ENCODE measurements around the gene PHLDB1. TPM values are rescaled to one million over a fixed set of nuclear protein-coding genes. Genes with fewer than 3 reads are reported as not detected.
"Not testable (repeated sequence)": the region's sequence is repeated elsewhere in the genome, so short reads cannot be mapped to it uniquely, and the experiment has no call there.

PHLDB1 gene
- total RNA-seq, 2 donors from 2014 or later = 70.3 to 74.1 TPM

DNA sequence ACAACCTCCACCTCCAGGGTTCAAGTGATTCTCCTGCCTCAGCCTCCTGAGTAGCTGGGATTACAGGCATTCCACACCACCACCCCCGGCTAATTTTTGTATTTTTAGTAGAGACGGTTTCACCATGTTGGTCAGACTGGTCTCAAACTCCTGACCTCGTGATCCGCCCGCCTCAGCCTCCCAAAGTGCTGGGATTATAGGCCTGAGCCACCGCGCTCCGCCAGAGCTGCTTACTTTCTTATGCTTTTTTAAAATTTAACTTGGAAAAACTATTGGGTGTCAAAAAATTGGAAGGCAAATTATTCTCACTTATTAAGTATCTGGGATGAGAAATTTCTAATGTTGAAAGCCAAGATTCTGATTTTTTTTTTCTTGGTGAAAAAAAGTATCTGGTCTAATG lies 3.7 kb upstream of the PHLDB1 start:
- intact Hi-C loops (cut with DNase I, micrococcal nuclease); ATAC-seq; DNase-seq: not testable (repeated sequence)

DNA sequence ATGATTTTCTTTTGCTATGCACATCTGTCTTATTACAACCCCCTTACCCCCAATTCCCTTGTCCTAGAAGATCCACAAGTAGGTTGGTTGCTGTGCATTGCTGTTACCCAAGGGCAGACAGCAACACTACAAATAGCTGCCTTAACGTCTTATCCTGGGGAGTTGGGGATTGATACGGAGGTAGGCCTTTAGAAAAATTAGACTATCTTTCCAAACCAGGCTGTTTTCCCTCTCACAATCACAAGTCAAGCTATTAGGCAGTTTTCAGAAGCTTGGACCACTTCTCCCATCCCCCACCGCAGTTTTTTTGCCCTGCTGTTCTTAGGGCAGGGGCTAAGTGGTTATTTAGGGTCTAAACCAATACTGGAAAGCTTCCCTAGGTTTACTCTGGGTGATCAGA lies 2.8 kb upstream of the PHLDB1 start:
- DNase-seq (no peak), ATAC-seq (no peak)
- intact Hi-C loops (cut with DNase I, micrococcal nuclease) = no loop called here

DNA sequence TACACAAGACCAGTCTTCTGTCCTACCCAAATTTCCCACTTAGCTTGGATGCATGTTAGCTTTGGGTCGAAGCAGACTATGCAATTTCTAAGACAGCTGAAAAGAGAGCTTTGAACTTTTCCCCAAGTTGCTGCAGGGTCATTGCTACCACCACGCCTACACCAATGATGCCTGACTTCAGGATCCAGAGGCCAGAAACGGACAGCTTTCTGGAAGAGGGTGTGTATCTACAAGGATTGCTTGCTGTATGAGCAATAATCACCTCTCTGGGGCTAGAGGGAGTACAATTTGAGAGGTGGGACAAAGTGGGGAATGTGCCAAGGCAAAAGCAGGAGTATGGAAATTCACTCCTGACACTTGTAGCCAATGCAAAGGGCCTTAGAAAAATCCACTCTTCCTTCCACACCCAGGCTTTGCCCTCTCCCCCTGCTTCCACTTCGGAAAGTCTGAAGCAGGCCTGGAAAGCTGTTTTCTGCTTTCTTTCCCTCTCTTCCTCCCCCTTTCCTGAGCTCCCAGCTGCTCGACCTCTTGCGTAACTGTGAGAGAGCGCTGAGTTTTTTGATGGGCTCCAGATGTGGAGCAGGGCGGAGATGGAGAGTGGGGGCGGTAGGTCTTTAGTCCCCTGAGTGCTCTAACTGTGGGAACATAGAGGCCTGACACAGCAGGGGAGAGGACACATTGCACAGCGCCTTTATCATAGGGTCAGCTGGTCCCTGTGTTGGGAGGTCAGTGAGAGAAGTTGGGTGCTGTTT lies 2.1 kb upstream of the PHLDB1 start:
- ATAC-seq (no peak), DNase-seq (peak; percentile 40 to 63)
- intact Hi-C loops (cut with DNase I, micrococcal nuclease) = no loop called here

GRCh38 chr11:118606157-118606843 lies 1.1 kb upstream of the PHLDB1 start:
- DNase-seq (peak in 1 of 2 donors; percentile 27), ATAC-seq (no peak)
- intact Hi-C loops (cut with DNase I, micrococcal nuclease) = no loop called here

- DNase-seq = peak in 1 of 2 donors; percentile 16
- intact Hi-C loops (cut with DNase I, micrococcal nuclease) = no loop called here
- no peak for ATAC-seq
Measured at GRCh38 chr11:118606844-118607228, 579 bp upstream of the PHLDB1 start.

- intact Hi-C loops (cut with DNase I, micrococcal nuclease) = no loop called here
- peak; percentile 54 for ATAC-seq
Measured at GRCh38 chr11:118608360-118609227, 1.2 kb downstream of the PHLDB1 start.

GRCh38 chr11:118609380-118610224 lies 2.2 kb downstream of the PHLDB1 start:
- intact Hi-C loops (cut with DNase I, micrococcal nuclease) = no loop called here
- DNase-seq (peak in 1 of 2 donors; percentile 25), ATAC-seq (peak; percentile 15)

More at GRCh38 chr11:118608360-118609227, 1.2 kb downstream of the PHLDB1 start:
- peak; percentile 64 to 71 for DNase-seq

- no peak for ATAC-seq
- intact Hi-C loops (cut with DNase I, micrococcal nuclease) = no loop called here
- no peak for DNase-seq
Measured at GRCh38 chr11:118610225-118610772, 2.9 kb downstream of the PHLDB1 start.

- intact Hi-C loops (cut with DNase I, micrococcal nuclease) = no loop called here
- DNase-seq (peak; percentile 70 to 92), ATAC-seq (peak; percentile 74)
Measured at GRCh38 chr11:118610773-118611432, 3.5 kb downstream of the PHLDB1 start.

- DNase-seq = peak in 1 of 2 donors; percentile 6
- intact Hi-C loops (cut with DNase I, micrococcal nuclease); ATAC-seq: not testable (repeated sequence)
Measured at GRCh38 chr11:118611433-118611795, 4.0 kb downstream of the PHLDB1 start.

DNA sequence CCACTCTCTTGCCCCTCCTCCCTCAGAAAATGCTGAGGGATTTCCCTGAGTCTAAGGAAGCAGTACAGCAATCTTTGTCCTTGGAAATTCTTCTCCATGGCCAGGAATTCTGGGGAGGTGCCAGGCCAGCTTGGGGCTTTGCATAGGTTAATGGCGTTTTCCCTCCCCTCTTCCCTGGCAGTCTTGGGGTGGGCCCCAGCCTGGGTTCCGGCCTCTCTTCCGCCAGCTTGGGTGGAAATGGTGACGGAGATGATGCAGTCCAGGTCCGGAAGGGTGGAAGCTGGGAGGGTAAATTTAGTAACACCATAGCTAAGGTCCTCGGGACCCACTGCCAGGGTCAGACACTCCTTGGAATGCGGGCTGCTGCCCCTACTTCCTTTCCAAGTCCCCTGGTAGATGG lies 5.0 kb downstream of the PHLDB1 start:
- ATAC-seq = no peak
- DNase-seq = peak in 1 of 2 donors; percentile 25
- intact Hi-C loops (cut with DNase I, micrococcal nuclease) = no loop called here

DNA sequence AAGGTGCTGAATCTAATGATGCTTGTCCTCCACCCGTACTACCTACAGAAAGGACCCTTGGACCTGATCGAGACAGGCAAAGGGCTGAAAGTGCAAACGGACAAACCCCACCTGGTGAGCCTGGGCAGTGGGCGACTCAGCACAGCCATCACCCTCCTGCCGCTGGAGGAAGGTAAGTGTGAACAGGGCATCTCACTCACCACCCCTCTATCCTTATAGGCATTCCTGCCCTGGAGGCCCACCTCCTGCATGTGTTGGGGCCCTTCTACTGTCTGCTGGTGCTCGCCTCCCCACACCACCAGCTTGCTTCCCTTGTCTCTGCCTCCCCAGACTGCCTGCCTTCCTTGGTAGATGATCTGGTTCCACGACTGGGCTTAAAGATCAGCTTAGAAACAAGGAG lies 7.1 kb downstream of the PHLDB1 start:
- intact Hi-C loops (cut with DNase I, micrococcal nuclease) = no loop called here
- ATAC-seq (no peak), DNase-seq (peak in 1 of 2 donors; percentile 4)

DNA sequence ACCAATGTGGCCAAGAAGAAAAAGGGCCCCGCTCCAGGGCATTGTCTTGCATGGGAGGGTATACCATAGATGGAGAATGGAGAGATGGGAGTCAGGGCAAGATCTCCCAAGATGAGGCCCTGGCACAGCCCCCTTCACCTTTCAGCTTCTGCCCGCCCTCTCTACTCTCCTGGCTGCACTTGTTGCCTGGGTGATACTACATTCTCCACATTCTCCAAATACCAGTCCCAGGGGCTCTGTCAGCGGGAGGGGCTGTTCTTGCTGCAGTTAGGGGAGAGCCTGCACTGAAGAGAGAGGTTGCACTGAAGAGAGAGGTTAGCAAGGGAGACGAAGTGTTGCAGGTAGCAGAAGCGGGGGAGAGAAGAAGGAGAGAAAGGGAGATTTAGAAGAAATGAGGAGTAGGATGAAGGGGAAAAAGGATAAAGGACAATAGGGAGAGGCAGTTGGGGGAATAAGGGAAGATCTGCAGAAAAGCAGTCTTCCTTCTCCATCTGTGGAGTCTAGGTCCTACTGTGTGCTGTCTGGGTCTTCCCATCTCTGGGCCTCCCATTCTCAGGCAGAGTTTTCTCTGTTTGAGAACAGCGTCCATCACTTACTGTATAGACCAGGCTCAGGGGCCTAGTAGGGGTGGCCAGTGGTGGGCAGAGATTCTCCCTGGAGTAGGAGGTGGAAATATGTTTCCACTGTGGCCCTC lies 8.0 kb downstream of the PHLDB1 start:
- intact Hi-C loops (cut with DNase I, micrococcal nuclease) = no loop called here
- ATAC-seq (no peak), DNase-seq (peak in 1 of 2 donors; percentile 21)

DNA sequence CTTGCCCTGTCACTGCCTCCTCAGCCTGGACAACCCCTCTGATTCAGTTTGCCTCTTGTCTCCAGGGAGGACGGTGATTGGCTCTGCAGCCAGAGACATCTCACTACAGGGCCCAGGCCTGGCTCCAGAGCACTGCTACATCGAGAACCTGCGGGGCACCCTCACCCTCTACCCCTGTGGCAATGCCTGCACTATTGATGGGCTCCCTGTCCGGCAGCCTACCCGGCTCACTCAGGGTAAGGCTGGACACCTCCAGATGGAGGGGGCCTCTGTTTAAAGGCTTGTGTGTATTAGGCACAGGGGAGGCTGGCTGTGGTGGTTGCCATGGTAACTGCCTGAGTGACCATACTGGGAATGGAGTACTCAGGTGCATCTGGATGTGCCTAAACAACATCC lies 8.6 kb downstream of the PHLDB1 start:
- intact Hi-C loops (cut with DNase I, micrococcal nuclease) = no loop called here
- DNase-seq = peak in 1 of 2 donors; percentile 17
- no peak for ATAC-seq

DNA sequence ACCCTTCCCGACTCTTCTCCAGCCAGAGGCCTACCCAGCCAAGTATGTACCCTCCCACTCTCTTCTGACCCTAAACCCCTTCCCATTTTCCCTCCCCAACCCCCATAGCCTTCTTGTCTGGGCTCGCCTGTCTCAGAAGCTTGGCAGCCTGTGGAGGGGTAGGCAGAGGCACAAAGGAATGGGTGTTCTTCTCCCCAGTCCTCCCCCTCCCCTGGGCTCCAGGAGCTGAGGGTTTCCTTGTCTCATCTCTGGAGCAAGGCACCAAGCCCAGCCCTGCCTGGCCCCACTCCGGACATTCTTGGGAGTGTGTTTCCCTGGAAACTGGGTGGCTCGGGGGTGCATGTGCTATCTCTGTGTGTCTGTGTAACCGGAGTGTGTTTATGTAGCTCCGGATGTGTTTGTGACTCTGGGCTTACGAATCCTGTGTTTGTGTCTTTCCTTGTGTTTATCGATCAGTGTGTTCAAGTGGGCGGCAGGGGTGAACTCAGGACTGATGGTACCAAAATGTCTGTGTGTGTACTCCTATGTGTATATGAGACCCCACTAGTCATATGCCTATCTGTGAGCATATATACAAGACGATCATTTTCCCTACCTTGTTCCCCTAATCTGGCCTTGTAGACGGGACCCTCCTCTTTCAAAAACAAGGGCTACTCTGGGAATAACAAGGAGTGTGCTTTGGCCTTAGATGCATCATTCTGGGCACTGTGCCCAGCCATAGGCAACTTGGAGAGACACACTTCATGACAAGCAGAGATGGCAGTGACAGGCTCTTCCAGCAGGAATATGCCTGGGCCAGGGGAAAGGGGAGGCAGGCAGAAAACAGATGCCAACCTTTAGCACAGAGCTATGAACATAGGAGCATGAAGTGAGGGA lies 10.9 kb downstream of the PHLDB1 start:
- ATAC-seq (no peak), DNase-seq (peak in 1 of 2 donors; percentile 64)
- intact Hi-C loops (cut with DNase I, micrococcal nuclease) = no loop called here

- intact Hi-C loops (cut with DNase I, micrococcal nuclease) = no loop called here
- peak in 1 of 2 donors; percentile 30 for DNase-seq
- ATAC-seq = no peak
Measured at GRCh38 chr11:118618991-118619375, 11.6 kb downstream of the PHLDB1 start.

Measured in left colon (tissue), 2 donors.